KBM-7 (cell line): ENCODE results near the gene ABHD17B.

Source experiments
- DNase-seq: peaks from one replicate; pipeline ENCODE4 v3.0.0-alpha.2; 2015
- in situ Hi-C: fragments of 300-500 bp; cut with MboI; formaldehyde crosslinking; loops from 2 replicates; pipeline ENCODE4 v1.14.3; 2020; ENCODE audit warnings: low sequenced_read_pairs, low pct_unique_long_range_greater_than_20kb, mixed read lengths

Gene ABHD17B

DNA sequence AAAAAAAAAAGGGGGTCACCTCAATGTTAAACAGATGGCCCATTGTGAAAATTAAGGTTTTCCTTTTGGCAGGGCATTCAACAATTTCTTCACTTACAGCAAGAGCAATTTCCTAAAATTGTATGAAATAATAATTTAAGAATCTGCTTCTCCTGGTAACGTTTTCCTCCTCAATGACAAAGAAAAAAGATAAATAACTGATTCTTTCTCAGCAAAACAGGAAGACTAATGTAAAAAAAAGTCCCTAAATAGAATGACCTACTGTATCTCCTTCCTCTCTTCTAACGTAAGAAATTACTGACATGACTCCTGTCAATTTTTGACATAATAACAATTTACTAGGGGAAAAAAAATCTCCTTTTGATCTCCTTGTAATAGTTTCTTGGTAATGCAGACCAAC lies 25.5 kb downstream of the ABHD17B start:
- in situ Hi-C loops: no loop called here
- no peak for DNase-seq

- in situ Hi-C loops: no loop called here
These were observed 27.0 kb downstream of the ABHD17B start for GRCh38 chr9:71884005-71884404.

DNA sequence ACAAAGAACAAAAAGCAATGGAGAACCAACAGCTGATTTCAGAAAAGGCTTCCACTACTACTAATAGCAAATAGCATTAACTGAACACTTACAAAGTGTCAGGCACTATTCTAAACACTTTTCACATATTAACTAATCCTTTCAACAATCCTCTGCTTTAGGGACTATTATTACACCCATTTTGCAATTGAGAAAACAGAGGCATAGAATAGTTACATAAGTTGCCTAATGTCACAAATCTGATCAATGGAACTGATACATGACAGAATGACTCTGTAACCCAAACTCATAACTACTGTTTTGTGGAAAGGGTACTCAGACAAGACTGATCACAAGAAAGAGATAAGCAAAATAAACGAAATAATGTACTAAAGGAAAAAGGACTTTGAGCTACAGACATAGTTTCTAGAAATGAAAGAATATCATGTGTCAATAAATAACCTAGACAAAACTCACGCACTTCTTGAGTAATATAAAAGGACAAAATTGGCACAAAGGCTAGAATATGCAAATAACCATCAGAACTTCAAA lies 31.3 kb downstream of the ABHD17B start:
- in situ Hi-C loops: no loop called here
- no peak for DNase-seq

More at GRCh38 chr9:71884005-71884404, 27.0 kb downstream of the ABHD17B start:
- DNase-seq: no peak

- DNase-seq: no peak
- in situ Hi-C loops: no loop called here
These were observed 32.4 kb downstream of the ABHD17B start for GRCh38 chr9:71878327-71879274.

- DNase-seq: no peak
- in situ Hi-C loops: no loop called here
These were observed 34.2 kb downstream of the ABHD17B start for GRCh38 chr9:71876829-71877228.

DNA sequence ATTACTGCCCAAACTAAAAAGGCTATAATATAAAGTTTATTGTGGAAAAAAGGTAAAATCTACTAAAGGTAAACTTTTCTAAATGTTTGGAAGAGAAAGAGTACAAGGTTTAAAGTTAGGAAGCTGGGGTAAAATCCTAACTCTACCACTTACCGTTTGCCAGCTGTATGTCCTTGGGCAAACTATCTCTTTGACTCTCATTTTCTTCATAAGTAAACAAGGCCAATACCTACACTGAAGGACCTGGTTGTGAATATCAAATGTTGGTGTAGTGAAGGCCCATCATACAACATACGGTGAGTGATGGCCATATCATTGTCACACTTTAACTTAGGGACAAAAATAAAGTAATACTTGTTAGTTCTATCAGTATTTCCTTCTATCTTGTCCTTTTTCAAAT lies 34.9 kb downstream of the ABHD17B start:
- DNase-seq: no peak
- in situ Hi-C loops: no loop called here

GRCh38 chr9:71875345-71875744 lies 35.6 kb downstream of the ABHD17B start:
- DNase-seq: no peak

DNA sequence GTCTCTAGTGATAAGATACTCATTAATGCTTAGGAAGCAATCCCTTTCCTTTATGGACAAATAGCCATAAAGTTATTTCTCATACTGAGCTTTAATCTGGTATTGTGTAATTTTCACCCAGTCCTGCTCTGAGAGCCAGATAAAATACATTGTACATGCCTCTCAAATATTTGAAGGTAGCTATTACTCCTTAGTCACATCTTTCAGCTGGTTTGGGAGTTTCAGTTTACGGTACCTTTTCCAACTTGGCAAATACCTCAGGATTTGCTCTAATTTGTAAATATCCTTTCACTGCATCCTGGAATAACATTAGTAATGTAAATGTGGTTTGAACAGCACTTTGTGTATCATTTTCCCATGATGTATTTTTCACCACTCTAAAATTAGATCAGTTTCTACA lies 47.4 kb downstream of the ABHD17B start:
- DNase-seq: no peak
- in situ Hi-C loops: no loop called here

More at GRCh38 chr9:71875345-71875744, 35.6 kb downstream of the ABHD17B start:
- in situ Hi-C loops: no loop called here

- in situ Hi-C loops: no loop called here
- DNase-seq: no peak
These were observed 49.4 kb downstream of the ABHD17B start for GRCh38 chr9:71861618-71862017.

GRCh38 chr9:71859939-71860338 lies 51.1 kb downstream of the ABHD17B start:
- in situ Hi-C loops: no loop called here
- DNase-seq: no peak

DNA sequence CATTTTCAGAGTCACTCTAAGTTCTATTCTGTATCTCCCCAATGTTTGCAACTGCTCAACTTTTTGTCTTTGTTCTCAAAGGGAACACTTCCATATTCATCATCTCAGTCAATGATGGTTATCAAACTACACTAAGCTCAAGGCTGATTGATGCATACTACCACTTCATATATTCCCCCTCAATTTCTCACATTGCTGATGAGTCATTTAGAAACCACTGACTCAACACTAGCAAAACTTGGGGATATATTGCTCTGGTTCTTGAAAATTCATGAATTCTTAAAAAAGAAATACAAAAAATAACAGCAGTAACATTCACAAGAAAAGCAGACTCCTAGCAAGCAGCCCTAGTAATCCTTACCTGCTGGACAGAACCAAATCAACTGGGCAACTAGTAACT lies 52.2 kb downstream of the ABHD17B start:
- no peak for DNase-seq
- in situ Hi-C loops: no loop called here

- no peak for DNase-seq
- in situ Hi-C loops: no loop called here
These were observed 52.7 kb downstream of the ABHD17B start for GRCh38 chr9:71858102-71858798.

DNA sequence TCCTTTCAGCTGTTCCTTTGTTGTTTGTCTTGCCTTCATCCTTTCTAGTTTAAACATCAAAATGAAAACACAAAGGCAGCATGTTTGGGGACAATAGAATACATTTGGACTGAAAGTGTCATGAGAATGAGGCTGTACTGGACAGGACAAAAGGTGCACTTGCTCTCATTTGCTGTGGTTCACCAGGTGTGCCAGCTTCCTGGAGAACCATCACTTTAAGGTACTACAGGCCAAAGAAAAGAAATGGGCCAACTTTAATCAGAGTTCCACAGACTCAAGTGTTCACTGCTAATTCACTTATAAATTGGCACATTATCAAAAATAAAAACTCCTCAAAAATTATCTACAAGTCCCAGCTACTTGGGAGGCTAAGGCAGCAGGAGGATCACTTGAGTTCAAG lies 53.8 kb downstream of the ABHD17B start:
- in situ Hi-C loops: no loop called here
- DNase-seq: no peak

GRCh38 chr9:71854811-71855210 lies 56.2 kb downstream of the ABHD17B start:
- no peak for DNase-seq
- in situ Hi-C loops: no loop called here

GRCh38 chr9:71853084-71853483 lies 57.9 kb downstream of the ABHD17B start:
- in situ Hi-C loops: no loop called here
- no peak for DNase-seq

- DNase-seq: no peak
- in situ Hi-C loops: no loop called here
These were observed 60.0 kb downstream of the ABHD17B start for GRCh38 chr9:71850996-71851395.

DNA sequence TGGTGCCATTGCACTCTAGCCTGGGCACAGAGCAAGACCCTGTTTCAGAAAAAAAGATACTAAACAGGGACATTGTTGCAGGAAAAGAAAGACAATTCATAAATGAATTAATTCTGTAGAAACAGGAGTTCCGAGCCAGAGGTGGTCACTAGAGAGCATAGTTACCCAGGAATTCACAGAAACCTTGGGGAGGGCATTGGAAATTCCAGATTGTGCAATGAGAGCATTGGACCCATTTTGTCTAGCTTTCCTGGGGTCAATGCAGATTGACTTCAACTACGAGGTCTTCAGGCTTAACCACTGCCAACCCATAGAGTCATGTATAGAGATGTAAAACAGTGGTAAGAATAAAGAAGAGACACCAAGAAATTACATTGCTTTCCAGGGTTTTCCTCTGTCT lies 63.1 kb downstream of the ABHD17B start:
- in situ Hi-C loops: no loop called here
- no peak for DNase-seq

DNA sequence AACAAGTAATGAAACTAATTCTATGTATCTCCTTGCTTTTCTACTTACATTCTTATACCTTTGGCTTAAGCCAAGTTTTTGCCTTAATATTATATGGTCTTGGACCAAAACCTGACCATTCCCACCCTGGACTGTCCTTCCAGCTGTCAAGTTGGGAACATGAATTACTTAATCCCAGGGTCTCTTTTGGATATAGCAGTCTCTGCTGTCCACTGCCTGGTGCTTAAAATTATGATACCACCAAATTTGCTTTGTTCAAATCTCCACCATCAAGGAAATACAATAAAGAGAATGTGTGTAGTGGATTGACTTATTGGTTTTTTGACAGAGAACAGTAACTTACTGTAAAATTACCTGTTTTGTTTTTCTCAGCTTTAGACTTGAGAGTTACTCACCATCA lies 66.2 kb downstream of the ABHD17B start:
- in situ Hi-C loops: no loop called here

GRCh38 chr9:71839668-71840067 lies 71.3 kb downstream of the ABHD17B start:
- no peak for DNase-seq
- in situ Hi-C loops: no loop called here

More for the DNA sequence above, 66.2 kb downstream of the ABHD17B start:
- DNase-seq: no peak

DNA sequence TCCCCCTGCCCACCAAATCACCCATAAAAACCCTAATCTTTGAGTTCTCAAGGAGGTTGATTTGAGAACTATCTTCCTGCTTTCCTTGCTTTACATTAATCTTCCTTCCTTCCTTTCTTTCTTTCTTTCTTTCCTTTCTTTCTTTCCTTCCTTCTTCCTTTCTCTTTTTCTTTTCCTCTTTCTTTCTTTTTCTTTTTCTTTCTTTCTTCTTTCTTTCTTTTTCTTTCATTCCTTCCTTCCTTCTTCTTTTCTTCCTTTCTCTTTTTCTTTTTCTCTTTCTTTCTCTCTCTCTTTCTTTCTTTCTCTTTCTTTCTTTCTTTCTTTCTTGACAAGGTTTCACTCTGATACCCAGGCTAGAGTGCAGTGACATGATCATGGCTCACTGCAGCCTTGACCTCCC lies 75.4 kb downstream of the ABHD17B start:
- DNase-seq: no peak
- in situ Hi-C loops: no loop called here
